Neuronal stem cell (in vitro differentiated cells): ENCODE data around the gene DISP1.

Source experiments
- DNase-seq: peaks from one replicate; pipeline ENCODE4 v3.0.0-alpha.2; 2013; ENCODE audit warnings: low spot score
- H2AFZ ChIP-seq: one replicate; pipeline ENCODE4 v1.6.1; 2013; ENCODE audit warnings: mild to moderate bottlenecking, low read length, inconsistent platforms
- H2AK5ac ChIP-seq: 2 replicates; pipeline ENCODE4 v1.6.1; 2013; ENCODE audit warnings: low read depth, mild to moderate bottlenecking, inconsistent platforms, low read length, moderate library complexity, mixed read lengths
- H2BK120ac ChIP-seq: 2 replicates; pipeline ENCODE4 v1.6.1; 2013; ENCODE audit warnings: low read depth, mild to moderate bottlenecking, inconsistent platforms, low read length, moderate library complexity, mixed read lengths
- H2BK12ac ChIP-seq: one replicate; pipeline ENCODE4 v1.6.1; 2013; ENCODE audit warnings: low read length, inconsistent platforms
- H2BK15ac ChIP-seq: 2 replicates; pipeline ENCODE4 v1.6.1; 2013; ENCODE audit warnings: mild to moderate bottlenecking, low read length, inconsistent platforms, mixed read lengths
- H2BK5ac ChIP-seq: one replicate; pipeline ENCODE4 v1.6.1; 2013; ENCODE audit warnings: inconsistent platforms, mild to moderate bottlenecking, low read length, moderate library complexity
- H3K14ac ChIP-seq: one replicate; pipeline ENCODE4 v1.6.1; 2013; ENCODE audit warnings: low read length, inconsistent platforms
- H3K18ac ChIP-seq: 2 replicates; pipeline ENCODE4 v1.6.1; 2013; ENCODE audit warnings: low read length, inconsistent platforms
- H3K23ac ChIP-seq: 2 replicates; pipeline ENCODE4 v1.6.1; 2013; ENCODE audit warnings: low read depth, mild to moderate bottlenecking, mixed read lengths, low read length, inconsistent platforms; ENCODE audit not compliant: poor library complexity
- H3K27ac ChIP-seq: replicated peaks from 3 replicates; pipeline ENCODE4 v1.5.1; 2013; ENCODE audit warnings: low read length, inconsistent platforms
- H3K27me3 ChIP-seq, 3 experiments: 2 replicates each; pipeline ENCODE4 v1.6.1; 2013; ENCODE audit warnings: low read length in 3 of 3, mild to moderate bottlenecking in 2 of 3, inconsistent platforms in 1 of 3, low read depth in 1 of 3, mixed read lengths in 1 of 3, moderate library complexity in 1 of 3; ENCODE audit not compliant: control insufficient read depth in 3 of 3, insufficient read depth in 3 of 3
- H3K36me3 ChIP-seq, 2 donors: replicated peaks in 1 of 2; 2 replicates each; pipeline ENCODE4 v1.6.1; 2013; ENCODE audit warnings: low read length in 2 of 2; ENCODE audit not compliant: control insufficient read depth in 2 of 2, insufficient read depth in 2 of 2
- H3K4ac ChIP-seq: 2 replicates; pipeline ENCODE4 v1.6.1; 2013; ENCODE audit warnings: inconsistent platforms, mild to moderate bottlenecking, low read length, moderate library complexity
- H3K4me1 ChIP-seq, 2 donors: 1 replicate in 1 of 2; 2 replicates in 1 of 2; pipeline ENCODE4 v1.6.1; 2013; ENCODE audit warnings: low read length in 2 of 2, low read depth in 1 of 2; ENCODE audit not compliant: control insufficient read depth in 2 of 2, insufficient read depth in 1 of 2
- H3K4me2 ChIP-seq: one replicate; pipeline ENCODE4 v1.6.1; 2013; ENCODE audit warnings: mild to moderate bottlenecking, low read length, inconsistent platforms; ENCODE audit not compliant: insufficient read depth, poor library complexity, severe bottlenecking
- H3K4me3 ChIP-seq, 2 donors: 2 replicates each; pipeline ENCODE4 v1.5.1; 2013; ENCODE audit warnings: low read length in 2 of 2, mild to moderate bottlenecking in 2 of 2, inconsistent platforms in 1 of 2, moderate library complexity in 1 of 2
- H3K79me1 ChIP-seq: one replicate; pipeline ENCODE4 v1.6.1; 2013; ENCODE audit warnings: low read depth, mild to moderate bottlenecking, inconsistent platforms, low read length, moderate library complexity
- H3K9ac ChIP-seq: one replicate; pipeline ENCODE4 v1.6.1; 2013; ENCODE audit warnings: mild to moderate bottlenecking, low read depth, low read length, inconsistent platforms; ENCODE audit not compliant: poor library complexity
- H3K9me3 ChIP-seq, 2 donors: replicated peaks in 1 of 2; 2 replicates each; pipeline versions ENCODE3 to v1.6.1; 2013; ENCODE audit warnings: low read length in 2 of 2, mild to moderate bottlenecking in 2 of 2, inconsistent platforms in 1 of 2, low read depth in 1 of 2, mixed read lengths in 1 of 2, moderate library complexity in 1 of 2; ENCODE audit not compliant: control insufficient read depth in 2 of 2, insufficient read depth in 1 of 2
- H4K8ac ChIP-seq: one replicate; pipeline ENCODE4 v1.6.1; 2013; ENCODE audit warnings: low read depth, mild to moderate bottlenecking, inconsistent platforms, low read length, moderate library complexity
- H4K91ac ChIP-seq: one replicate; pipeline ENCODE4 v1.6.1; 2013; ENCODE audit warnings: low read length, low read depth, mild to moderate bottlenecking, inconsistent platforms; ENCODE audit not compliant: poor library complexity
- WGBS, 2 donors: extraction: QIAGEN DNeasy Blood & Tissue Kit; methylation state at CpG; one replicate each; pipeline ENCODE4 v1.1.7; 2013; ENCODE audit warnings: missing lambda C conversion rate in 2 of 2, mixed read lengths in 1 of 2; ENCODE audit not compliant: insufficient read length in 2 of 2, insufficient replicate concordance in 1 of 2; ENCODE audit errors: extremely low coverage in 2 of 2; 5-methylcytosine and 5-hydroxymethylcytosine counted together

Gene DISP1

DNA sequence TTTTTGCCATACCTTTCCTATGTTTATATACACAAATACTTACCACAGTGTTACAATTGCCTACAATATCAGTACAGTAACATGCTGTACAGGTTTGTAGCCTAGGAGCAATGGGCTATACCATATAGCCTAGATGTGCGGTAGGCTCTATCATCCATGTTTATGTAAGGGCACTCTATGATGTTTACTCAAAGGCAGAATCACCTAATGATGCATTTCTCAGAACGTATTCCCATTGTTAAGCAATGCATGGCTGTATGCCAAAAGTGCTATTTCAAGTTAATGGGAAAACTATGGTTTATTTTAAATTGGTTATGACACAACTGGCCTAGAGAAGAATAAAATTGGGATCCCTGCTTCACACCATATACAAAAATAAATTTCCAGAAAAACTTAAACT, 36.9 kb upstream of the DISP1 start:
- Histone ChIP-seq H3K36me3 (no peaks in the 10 kb centered on the region), H2AFZ (no peak overlapping the region), H2BK5ac (no peak overlapping the region), H3K27me3 (no peaks in the 10 kb centered on the region), H3K4me3 (no peak overlapping the region), H2AK5ac (no peak overlapping the region), H3K27ac (no peak overlapping the region), H4K91ac (no peak overlapping the region), H3K14ac (no peak overlapping the region), H3K9me3 (no peaks in the 10 kb centered on the region), H3K4me2 (no peak overlapping the region), H3K4ac (no peak overlapping the region), H3K9ac (no peak overlapping the region), H2BK12ac (no peak overlapping the region), H3K23ac (no peak overlapping the region), H3K79me1 (no peaks in the 10 kb centered on the region), H3K4me1 (no peaks in the 10 kb centered on the region), H4K8ac (no peak overlapping the region), H3K18ac (no peak overlapping the region), H2BK15ac (no peak overlapping the region), H2BK120ac (no peak overlapping the region)
- WGBS, 2 donors, result no CpG with 5 or more reads among the region's 2 CpGs
- no peak for DNase-seq

DNA sequence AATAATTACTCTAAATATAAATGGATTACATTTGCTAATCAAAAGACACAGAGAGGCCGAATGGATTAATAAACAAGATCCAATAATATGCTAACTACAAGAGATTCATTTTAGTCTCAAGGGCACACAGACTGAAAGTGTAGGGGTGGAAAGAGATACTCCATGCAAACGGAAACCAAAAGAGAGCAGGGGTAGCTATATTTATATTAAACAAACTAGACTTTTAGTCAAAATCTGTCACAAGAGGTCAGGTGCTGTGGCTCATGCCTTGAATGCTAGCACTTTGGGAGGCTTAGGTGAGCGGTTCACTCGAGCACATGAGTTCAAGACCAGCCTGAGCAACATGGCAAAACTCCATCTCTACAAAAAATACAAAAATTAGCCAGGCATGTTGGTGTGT, 33.6 kb upstream of the DISP1 start:
- Histone ChIP-seq H2BK120ac (no peak overlapping the region), H3K14ac (no peak overlapping the region), H4K8ac (no peak overlapping the region), H2AFZ (no peak overlapping the region), H3K4me1 (no peaks in the 10 kb centered on the region), H3K9ac (no peak overlapping the region), H3K79me1 (no peaks in the 10 kb centered on the region), H4K91ac (no peak overlapping the region), H3K27me3 (peaks cover 0 to 11% (median 0%) of the 10 kb centered on the region in 3 experiments), H3K27ac (no peak overlapping the region), H3K18ac (no peak overlapping the region), H3K4ac (no peak overlapping the region), H2BK12ac (no peak overlapping the region), H3K4me3 (no peak overlapping the region), H3K23ac (no peak overlapping the region), H3K9me3 (no peaks in the 10 kb centered on the region), H3K36me3 (no peaks in the 10 kb centered on the region), H3K4me2 (no peak overlapping the region), H2AK5ac (no peak overlapping the region), H2BK15ac (no peak overlapping the region), H2BK5ac (no peak overlapping the region)
- no peak for DNase-seq
- no CpG with 5 or more reads among the region's 4 CpGs for WGBS, 2 donors

DNA sequence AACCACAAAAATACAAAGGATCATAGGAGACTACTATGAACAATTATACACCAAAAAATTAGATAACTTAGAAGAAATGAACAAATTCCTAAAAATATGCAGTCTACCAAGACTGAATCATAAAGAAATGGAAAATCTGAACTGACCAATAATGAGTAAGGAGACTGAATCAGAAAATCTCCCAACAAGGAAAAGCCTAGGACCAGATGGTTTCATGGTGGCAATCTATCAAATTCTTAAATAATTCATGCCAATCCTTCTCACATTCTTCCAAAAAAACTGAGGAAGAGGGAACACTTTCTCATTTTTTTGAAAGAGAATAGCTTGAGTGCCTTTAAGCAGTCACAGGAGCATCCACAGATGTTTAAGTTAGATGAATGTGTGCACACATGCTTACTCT, 31.8 kb upstream of the DISP1 start:
- H2BK12ac ChIP-seq, result no peak overlapping the region
- H2AFZ ChIP-seq, result no peak overlapping the region
- no peaks in the 10 kb centered on the region for H3K36me3 ChIP-seq
- H3K79me1 ChIP-seq, result no peaks in the 10 kb centered on the region
- no peak overlapping the region for H2BK15ac ChIP-seq
- H2BK5ac ChIP-seq, result no peak overlapping the region
- no peak overlapping the region for H2AK5ac ChIP-seq
- no peak overlapping the region for H3K14ac ChIP-seq
- no peak overlapping the region for H3K4ac ChIP-seq
- no peak overlapping the region for H4K91ac ChIP-seq
- no peak overlapping the region for H3K9ac ChIP-seq
- H3K4me3 ChIP-seq, result no peak overlapping the region
- H3K27me3 ChIP-seq, result peaks cover 0 to 14% (median 0%) of the 10 kb centered on the region in 3 experiments
- H4K8ac ChIP-seq, result no peak overlapping the region
- DNase-seq, result no peak
- H3K23ac ChIP-seq, result no peak overlapping the region
- H3K18ac ChIP-seq, result no peak overlapping the region
- H3K9me3 ChIP-seq, result no peaks in the 10 kb centered on the region
- H3K4me2 ChIP-seq, result no peak overlapping the region
- H3K4me1 ChIP-seq, result no peaks in the 10 kb centered on the region
- H3K27ac ChIP-seq, result no peak overlapping the region
- H2BK120ac ChIP-seq, result no peak overlapping the region

DNA sequence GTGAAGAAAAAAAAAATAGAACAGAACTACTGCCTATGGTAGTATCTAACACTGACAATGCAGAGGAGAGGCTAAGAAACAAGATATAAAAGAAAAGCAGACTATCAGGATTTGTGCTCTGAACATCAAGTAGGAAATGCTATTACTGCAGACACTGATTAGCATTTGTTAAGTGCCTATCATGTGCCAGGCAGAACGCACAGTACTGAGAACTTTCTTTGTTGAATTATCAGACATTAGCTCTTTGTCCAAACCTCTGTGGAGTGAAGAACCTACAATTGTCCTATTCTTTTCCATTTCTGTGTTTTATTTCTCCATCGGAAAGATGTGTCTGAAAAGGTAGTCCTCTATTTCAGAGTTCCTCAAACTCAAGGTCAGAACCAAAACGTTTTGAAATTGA, 30.5 kb upstream of the DISP1 start:
- H2AFZ ChIP-seq, result no peak overlapping the region
- no peak overlapping the region for H2AK5ac ChIP-seq
- H3K4me2 ChIP-seq, result no peak overlapping the region
- no peak overlapping the region for H3K18ac ChIP-seq
- no peak overlapping the region for H2BK120ac ChIP-seq
- H3K4me1 ChIP-seq, result no peaks in the 10 kb centered on the region
- peaks cover 0 to 14% (median 0%) of the 10 kb centered on the region in 3 experiments for H3K27me3 ChIP-seq
- no peak overlapping the region for H4K8ac ChIP-seq
- no peak for DNase-seq
- no peak overlapping the region for H3K9ac ChIP-seq
- H3K4me3 ChIP-seq, result no peak overlapping the region
- H3K9me3 ChIP-seq, result no peaks in the 10 kb centered on the region
- H3K36me3 ChIP-seq, result no peaks in the 10 kb centered on the region
- no peak overlapping the region for H3K23ac ChIP-seq
- no peak overlapping the region for H2BK5ac ChIP-seq
- no CpG with 5 or more reads among the region's 3 CpGs for WGBS, 2 donors
- no peak overlapping the region for H3K27ac ChIP-seq
- no peak overlapping the region for H3K4ac ChIP-seq
- no peaks in the 10 kb centered on the region for H3K79me1 ChIP-seq
- H4K91ac ChIP-seq, result no peak overlapping the region
- no peak overlapping the region for H3K14ac ChIP-seq
- no peak overlapping the region for H2BK15ac ChIP-seq
- no peak overlapping the region for H2BK12ac ChIP-seq
